HG03060 (cell line): Measurements from ENCODE around the gene BPNT1.
"Not testable (repeated sequence)": the region's sequence is repeated elsewhere in the genome, so short reads cannot be mapped to it uniquely, and the experiment has no call there.

Source experiments
- ATAC-seq: cut with Tn5 transposase; IDR thresholded peaks from one replicate; pipeline ENCODE4 v1.9.1; 2021; ENCODE audit warnings: low read depth, moderate number of reproducible peaks; ENCODE audit not compliant: unreplicated experiment

Gene BPNT1

GRCh38 chr1:220089650-220090556, at the start of gene BPNT1:
Gene BPNT1 (minus strand): TSS chr1:220089788. CDS start chr1:220079846, 9,942 bp downstream.
- peak; percentile 58 for ATAC-seq

- ATAC-seq: no peak
Measured at GRCh38 chr1:220137019-220137786, 47.6 kb upstream of the BPNT1 start.

GRCh38 chr1:220135755-220136154, 46.2 kb upstream of the BPNT1 start:
- no peak for ATAC-seq

- ATAC-seq: no peak
Measured at GRCh38 chr1:220129479-220130210, 40.1 kb upstream of the BPNT1 start.

GRCh38 chr1:220127076-220127475, 37.5 kb upstream of the BPNT1 start:
- no peak for ATAC-seq

- no peak for ATAC-seq
Measured at GRCh38 chr1:220124542-220124941, 35.0 kb upstream of the BPNT1 start.

GRCh38 chr1:220123889-220124288, 34.3 kb upstream of the BPNT1 start:
- no peak for ATAC-seq

- ATAC-seq: no peak
Measured at GRCh38 chr1:220123066-220123465, 33.5 kb upstream of the BPNT1 start.

- no peak for ATAC-seq
Measured at GRCh38 chr1:220121791-220122530, 32.4 kb upstream of the BPNT1 start.

GRCh38 chr1:220119043-220119512, 29.5 kb upstream of the BPNT1 start:
- no peak for ATAC-seq

- ATAC-seq: no peak
Measured at GRCh38 chr1:220113136-220113695, 23.6 kb upstream of the BPNT1 start.

- not testable (repeated sequence) for ATAC-seq
Measured at GRCh38 chr1:220112600-220112999, 23.0 kb upstream of the BPNT1 start.

GRCh38 chr1:220110473-220110872, 20.9 kb upstream of the BPNT1 start:
- ATAC-seq: not testable (repeated sequence)

- ATAC-seq: no peak
Measured at GRCh38 chr1:220099826-220100225, 10.2 kb upstream of the BPNT1 start.

GRCh38 chr1:220094016-220094911, 4.7 kb upstream of the BPNT1 start, which contains the start of gene IARS2:
Gene IARS2 (plus strand): TSS chr1:220094132. CDS start chr1:220094217, 85 bp downstream.
- no peak for ATAC-seq

- ATAC-seq: no peak
Measured at GRCh38 chr1:220093361-220094015, 3.9 kb upstream of the BPNT1 start.

GRCh38 chr1:220092694-220093093, 3.1 kb upstream of the BPNT1 start:
- ATAC-seq: no peak

- ATAC-seq: peak; percentile 34
Measured at GRCh38 chr1:220086261-220086686, 3.3 kb downstream of the BPNT1 start.
